Raji (cell line): Measurements from ENCODE around the gene BPNT1.

Experiments used
- POLR2A ChIP-seq: IDR thresholded peaks from 2 replicates; pipeline ENCODE4 v1.6.1; 2011; ENCODE audit warnings: low read depth, low read length, control low read depth; ENCODE audit not compliant: insufficient read depth

Gene BPNT1

GRCh38 chr1:220040028-220040596 is 49.5 kb downstream of the BPNT1 start:
- no peak for TF ChIP-seq POLR2A

GRCh38 chr1:220038640-220039039 is 50.9 kb downstream of the BPNT1 start:
- TF ChIP-seq POLR2A, result no peak

- TF ChIP-seq POLR2A, result no peak
Measured at GRCh38 chr1:220032911-220033310, 56.7 kb downstream of the BPNT1 start.

DNA sequence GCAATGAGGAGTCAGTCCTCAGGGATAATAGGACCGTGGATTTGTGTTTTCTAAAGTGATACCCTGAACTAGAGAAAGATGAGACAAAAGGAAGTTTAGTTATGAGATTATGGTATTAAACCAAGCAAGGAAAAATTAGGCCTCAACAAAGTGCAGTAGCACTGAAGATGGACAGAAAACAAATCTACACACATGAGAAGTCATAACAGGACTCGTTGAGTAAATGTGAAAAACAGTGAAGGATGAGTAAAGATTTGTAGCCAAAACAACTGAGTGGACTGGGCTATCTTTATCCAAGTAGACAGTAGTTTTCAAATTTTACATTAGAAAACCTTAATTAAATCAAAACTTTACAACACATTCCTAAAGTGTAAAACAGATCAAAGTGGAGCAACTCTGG is 58.3 kb downstream of the BPNT1 start:
- no peak for TF ChIP-seq POLR2A

DNA sequence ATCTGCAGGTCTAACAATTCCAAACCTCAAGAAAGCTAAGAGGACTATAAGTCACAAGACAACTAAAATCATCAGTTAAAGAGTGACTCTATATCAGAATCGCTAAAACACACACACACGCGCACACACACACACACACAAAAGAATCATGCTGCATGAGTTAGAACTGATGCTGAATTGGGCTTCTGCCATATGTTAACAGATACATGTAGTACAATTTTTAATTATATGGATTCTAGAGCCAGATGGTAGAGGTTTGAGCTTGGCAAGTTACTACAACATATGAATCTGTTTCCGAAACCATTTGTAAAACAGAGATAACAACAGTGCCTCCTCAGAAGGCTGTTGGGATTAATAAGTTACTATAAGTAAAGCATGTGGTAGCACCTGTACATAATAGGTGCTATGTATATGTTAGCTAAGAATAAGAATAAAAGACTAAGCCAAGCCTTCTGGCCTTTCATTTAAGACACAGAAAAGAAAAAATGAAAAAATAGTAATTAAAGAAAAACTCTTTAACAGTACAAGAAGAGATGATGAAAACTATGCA is 61.2 kb downstream of the BPNT1 start:
- TF ChIP-seq POLR2A, result no peak

DNA sequence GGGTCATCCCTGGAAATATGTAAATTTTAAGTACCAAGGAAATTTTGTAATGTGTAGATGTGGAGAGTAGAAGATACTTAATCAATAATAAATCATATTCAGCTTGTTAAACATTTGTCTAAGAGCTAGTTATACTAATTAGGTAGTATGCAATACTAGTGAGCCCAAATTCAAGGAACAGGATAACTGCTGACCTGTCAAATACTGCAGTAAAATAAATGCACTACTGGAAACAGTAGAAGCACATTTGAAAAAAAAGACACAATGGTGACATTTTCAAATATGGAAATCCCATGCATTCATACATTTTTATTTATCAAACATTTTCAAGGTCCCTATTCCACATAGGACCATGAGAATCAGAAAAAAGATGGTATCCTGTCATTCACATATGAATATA is 70.5 kb downstream of the BPNT1 start:
- TF ChIP-seq POLR2A, result no peak

GRCh38 chr1:220013497-220013896 is 76.1 kb downstream of the BPNT1 start:
- TF ChIP-seq POLR2A, result no peak

GRCh38 chr1:220012259-220012658 is 77.3 kb downstream of the BPNT1 start:
- TF ChIP-seq POLR2A, result no peak

- TF ChIP-seq POLR2A, result no peak
Measured at GRCh38 chr1:220011620-220012019, 78.0 kb downstream of the BPNT1 start.
